C4-2B (cell line): ENCODE measurements around the gene KPNB1.

ENCODE experiments used
- CTCF ChIP-seq: fragments of 450-650 bp; conservative IDR thresholded peaks from 2 replicates; pipeline ENCODE4 v1.5.1; 2017; ENCODE audit warnings: mild to moderate bottlenecking
- ZFX ChIP-seq: fragments of 450-650 bp; IDR thresholded peaks from 2 replicates; pipeline ENCODE4 v1.6.1; 2017

- TF ChIP-seq CTCF, result no peak
- TF ChIP-seq ZFX, result no peak
Measured at GRCh38 chr17:47641202-47641601, 8.5 kb upstream of the KPNB1 start.
